Epidermal melanocyte (primary cell): ENCODE measurements around the gene NHSL1.

Experiments
- DNase-seq: peaks from one replicate; pipeline ENCODE4 v3.0.0; 2011; ENCODE audit warnings: low spot score; ENCODE audit not compliant: insufficient read length

NHSL1 gene

GRCh38 chr6:138498629-138499302, 528 bp downstream of the NHSL1 start:
- no peak for DNase-seq

GRCh38 chr6:138497286-138497685, 2.0 kb downstream of the NHSL1 start:
- DNase-seq = no peak

GRCh38 chr6:138494312-138494711, 5.0 kb downstream of the NHSL1 start:
- no peak for DNase-seq

GRCh38 chr6:138493413-138493812, 5.9 kb downstream of the NHSL1 start:
- DNase-seq = no peak

GRCh38 chr6:138492871-138493270, 6.4 kb downstream of the NHSL1 start:
- no peak for DNase-seq

GRCh38 chr6:138492113-138492512, 7.2 kb downstream of the NHSL1 start:
- DNase-seq = no peak

GRCh38 chr6:138491017-138491416, 8.3 kb downstream of the NHSL1 start:
- no peak for DNase-seq

- DNase-seq = no peak
These were observed 9.4 kb downstream of the NHSL1 start for GRCh38 chr6:138489846-138490245.

- no peak for DNase-seq
These were observed 12.1 kb downstream of the NHSL1 start for GRCh38 chr6:138487102-138487604.

GRCh38 chr6:138486249-138487101, 12.8 kb downstream of the NHSL1 start:
- DNase-seq = no peak

- peak; percentile 44 for DNase-seq
These were observed 13.6 kb downstream of the NHSL1 start for GRCh38 chr6:138485586-138486248.

GRCh38 chr6:138485005-138485545, 14.2 kb downstream of the NHSL1 start:
- no peak for DNase-seq

GRCh38 chr6:138484018-138484731, 15.1 kb downstream of the NHSL1 start:
- DNase-seq = no peak

GRCh38 chr6:138482816-138483215, 16.5 kb downstream of the NHSL1 start:
- DNase-seq = no peak

GRCh38 chr6:138480279-138480949, 18.9 kb downstream of the NHSL1 start:
- DNase-seq = no peak

- DNase-seq = no peak
These were observed 21.3 kb downstream of the NHSL1 start for GRCh38 chr6:138477913-138478539.

- DNase-seq = no peak
These were observed 23.2 kb downstream of the NHSL1 start for GRCh38 chr6:138476116-138476515.

- DNase-seq = no peak
These were observed 26.1 kb downstream of the NHSL1 start for GRCh38 chr6:138473144-138473543.

GRCh38 chr6:138468320-138469015, 30.8 kb downstream of the NHSL1 start:
- DNase-seq = no peak
